ENCODE measurements around the gene AKT3.

DNA sequence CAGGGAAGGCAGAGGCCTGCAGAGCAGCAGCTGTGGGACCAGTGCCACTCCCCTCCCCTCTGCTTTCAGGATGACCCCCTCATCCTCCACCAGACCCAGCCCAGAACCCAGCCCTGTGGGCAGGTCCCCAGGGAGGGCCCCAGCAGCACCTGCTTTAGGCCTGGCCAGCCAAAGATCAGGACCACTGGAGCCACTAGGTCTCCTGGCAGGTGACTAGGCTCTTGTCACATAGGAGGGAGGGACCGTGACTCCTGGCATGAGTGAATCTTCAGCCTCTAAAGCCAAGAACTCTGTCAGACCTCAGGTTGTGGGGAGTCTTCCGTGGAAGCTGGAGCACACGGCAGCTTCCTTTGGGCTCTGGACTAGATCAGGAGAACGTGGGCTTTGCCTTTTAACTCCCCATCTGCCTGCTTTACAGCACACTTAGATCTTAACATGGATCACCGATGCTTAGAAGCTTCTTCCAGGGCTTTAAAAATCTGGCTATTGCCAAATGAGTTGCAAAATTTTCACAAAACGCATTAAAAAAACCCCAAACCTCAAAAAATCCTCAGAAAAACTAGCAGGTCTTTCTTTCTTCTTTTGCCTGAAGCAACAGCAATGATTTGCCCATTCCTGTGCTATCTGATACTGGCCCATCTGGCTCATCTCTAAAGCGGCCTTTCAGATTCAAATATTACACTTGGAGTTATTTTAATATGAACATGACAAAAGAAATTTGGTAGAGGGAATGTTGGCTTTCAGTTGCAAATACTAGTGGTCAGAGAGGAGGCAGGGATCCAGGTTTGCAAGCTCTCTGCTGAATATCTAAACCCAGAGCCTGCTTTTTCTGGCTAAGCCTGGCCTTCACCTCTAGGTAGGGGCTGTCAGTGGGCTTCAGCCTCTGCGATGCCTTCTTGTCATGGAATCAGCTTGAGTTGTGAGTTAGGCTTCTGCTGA, 359.0 kb downstream of the AKT3 start:
- no peak for TF ChIP-seq TAF1 (IDR thresholded peaks at IDR 0.05; ENCODE audit: low read depth)
- no peak for TF ChIP-seq TEAD4 (IDR thresholded peaks at IDR 0.05)
- TF ChIP-seq CREB1 (IDR thresholded peaks at IDR 0.05; ENCODE audit: low read depth), result no peak
- no peak for TF ChIP-seq YY1 (IDR thresholded peaks at IDR 0.05; ENCODE audit: low read depth)
- TF ChIP-seq REST (IDR thresholded peaks at IDR 0.05; ENCODE audit: low read depth), result no peak
- TF ChIP-seq USF1 (IDR thresholded peaks at IDR 0.05), result no peak
- no peak for TF ChIP-seq ZBTB7A (IDR thresholded peaks at IDR 0.05; ENCODE audit: low read depth)
- TF ChIP-seq EGR1 (IDR thresholded peaks at IDR 0.05), result no peak
- no peak for TF ChIP-seq CEBPB (IDR thresholded peaks at IDR 0.05)
- TF ChIP-seq EP300 (IDR thresholded peaks at IDR 0.05; ENCODE audit: borderline replicate concordance), result no peak
